ENCODE results near the gene SLC22A12.

The SLC22A12 gene

GRCh38 chr11:64605656-64606585 is 14.9 kb downstream of the SLC22A12 start:
- DNase-seq (ENCODE audit: low spot score), result no peak

- no peak for DNase-seq (ENCODE audit: low spot score)
Observed at GRCh38 chr11:64606796-64607380, 15.9 kb downstream of the SLC22A12 start.

GRCh38 chr11:64607381-64607985 is 16.5 kb downstream of the SLC22A12 start:
- no peak for DNase-seq (ENCODE audit: low spot score)

GRCh38 chr11:64608046-64608445 is 17.0 kb downstream of the SLC22A12 start:
- no peak for DNase-seq (ENCODE audit: low spot score)

GRCh38 chr11:64608636-64609035 is 17.6 kb downstream of the SLC22A12 start:
- no peak for DNase-seq (ENCODE audit: low spot score)

GRCh38 chr11:64609436-64610047 is 18.5 kb downstream of the SLC22A12 start:
- DNase-seq (ENCODE audit: low spot score), result no peak

GRCh38 chr11:64610596-64610995 is 19.6 kb downstream of the SLC22A12 start:
- no peak for DNase-seq (ENCODE audit: low spot score)

- DNase-seq (ENCODE audit: low spot score), result no peak
Observed at GRCh38 chr11:64611176-64611575, 20.2 kb downstream of the SLC22A12 start.

GRCh38 chr11:64611869-64612646 is 21.0 kb downstream of the SLC22A12 start:
- DNase-seq (ENCODE audit: low spot score), result no peak

GRCh38 chr11:64613648-64614047 is 22.6 kb downstream of the SLC22A12 start:
- no peak for DNase-seq (ENCODE audit: low spot score)

GRCh38 chr11:64614917-64615316 is 23.9 kb downstream of the SLC22A12 start:
- no peak for DNase-seq (ENCODE audit: low spot score)

GRCh38 chr11:64616817-64617216 is 25.8 kb downstream of the SLC22A12 start:
- DNase-seq (ENCODE audit: low spot score), result no peak

GRCh38 chr11:64619196-64619595 is 28.2 kb downstream of the SLC22A12 start:
- no peak for DNase-seq (ENCODE audit: low spot score)

- DNase-seq (ENCODE audit: low spot score), result no peak
Observed at GRCh38 chr11:64619811-64620380, 28.9 kb downstream of the SLC22A12 start.

- no peak for DNase-seq (ENCODE audit: low spot score)
Observed at GRCh38 chr11:64620381-64620971, 29.5 kb downstream of the SLC22A12 start.

GRCh38 chr11:64621283-64622019 is 30.4 kb downstream of the SLC22A12 start:
- no peak for DNase-seq (ENCODE audit: low spot score)

- no peak for DNase-seq (ENCODE audit: low spot score)
Observed at GRCh38 chr11:64622681-64623080, 31.7 kb downstream of the SLC22A12 start.

GRCh38 chr11:64624883-64625481 is 34.0 kb downstream of the SLC22A12 start:
- DNase-seq (ENCODE audit: low spot score), result no peak

GRCh38 chr11:64626637-64627036 is 35.6 kb downstream of the SLC22A12 start:
- DNase-seq (ENCODE audit: low spot score), result no peak

GRCh38 chr11:64627371-64627770 is 36.4 kb downstream of the SLC22A12 start:
- no peak for DNase-seq (ENCODE audit: low spot score)

Measured in D341Med (cell line).